HG02884 (cell line): ENCODE results near the gene SUPT3H.
A peak's percentile ranks its signal among the peaks of the same experiment; 100 is the strongest.

Source experiments
- ATAC-seq: cut with Tn5 transposase; IDR thresholded peaks from one replicate; pipeline ENCODE4 v1.9.1; 2021; ENCODE audit warnings: mild to moderate bottlenecking, moderate library complexity; ENCODE audit not compliant: unreplicated experiment

SUPT3H gene

GRCh38 chr6:44808148-44808547, 569.6 kb downstream of the SUPT3H start:
- ATAC-seq = no peak

- no peak for ATAC-seq
Measured at GRCh38 chr6:44806656-44807055, 571.1 kb downstream of the SUPT3H start.

GRCh38 chr6:44805238-44805846, 572.4 kb downstream of the SUPT3H start:
- ATAC-seq = no peak

- no peak for ATAC-seq
Measured at GRCh38 chr6:44804546-44805159, 573.1 kb downstream of the SUPT3H start.

- ATAC-seq = no peak
Measured at GRCh38 chr6:44804016-44804415, 573.7 kb downstream of the SUPT3H start.

GRCh38 chr6:44800784-44801592, 576.7 kb downstream of the SUPT3H start:
- ATAC-seq = no peak

- no peak for ATAC-seq
Measured at GRCh38 chr6:44800171-44800783, 577.5 kb downstream of the SUPT3H start.

GRCh38 chr6:44797746-44798145, 580.0 kb downstream of the SUPT3H start:
- ATAC-seq = no peak

- ATAC-seq = no peak
Measured at GRCh38 chr6:44795326-44795725, 582.4 kb downstream of the SUPT3H start.

- no peak for ATAC-seq
Measured at GRCh38 chr6:44789806-44790205, 587.9 kb downstream of the SUPT3H start.

- no peak for ATAC-seq
Measured at GRCh38 chr6:44789061-44789460, 588.7 kb downstream of the SUPT3H start.

- no peak for ATAC-seq
Measured at GRCh38 chr6:44788387-44788981, 589.2 kb downstream of the SUPT3H start.

- no peak for ATAC-seq
Measured at GRCh38 chr6:44787254-44787834, 590.4 kb downstream of the SUPT3H start.

GRCh38 chr6:44785130-44785529, 592.6 kb downstream of the SUPT3H start:
- no peak for ATAC-seq

GRCh38 chr6:44784195-44784594, 593.5 kb downstream of the SUPT3H start:
- ATAC-seq = no peak

- no peak for ATAC-seq
Measured at GRCh38 chr6:44782892-44783291, 594.8 kb downstream of the SUPT3H start.

GRCh38 chr6:44781912-44782597, 595.7 kb downstream of the SUPT3H start:
- no peak for ATAC-seq

GRCh38 chr6:44780161-44780560, 597.6 kb downstream of the SUPT3H start:
- ATAC-seq = no peak

GRCh38 chr6:44779130-44779826, 598.5 kb downstream of the SUPT3H start:
- peak; percentile 79 for ATAC-seq
